Forelimb muscle (tissue), 1 donor: ENCODE measurements around the gene GABARAPL1. TPM values are rescaled to one million over a fixed set of nuclear protein-coding genes. Genes with fewer than 3 reads are reported as not detected.

Source experiments
- DNase-seq: peaks from one replicate; pipeline ENCODE4 v3.0.0-alpha.2; 2013; ENCODE audit warnings: low read depth
- polyA plus RNA-seq: library from polyadenylated mRNA; unstranded; fragments of 120-200 nt; gene quantifications from one replicate; pipeline ENCODE4 v1.2.1, GENCODE V29; 2013; ENCODE audit not compliant: insufficient read length

Gene GABARAPL1
- polyA plus RNA-seq, 1 donor, result 22.2 TPM

GRCh38 chr12:10234562-10234961 is 21.9 kb downstream of the GABARAPL1 start:
- DNase-seq, result no peak

- DNase-seq, result no peak
Observed at GRCh38 chr12:10235761-10236631, 23.3 kb downstream of the GABARAPL1 start.

- DNase-seq, result no peak
Observed at GRCh38 chr12:10236720-10237119, 24.0 kb downstream of the GABARAPL1 start.

- DNase-seq, result no peak
Observed at GRCh38 chr12:10238526-10238925, 25.8 kb downstream of the GABARAPL1 start.

DNA sequence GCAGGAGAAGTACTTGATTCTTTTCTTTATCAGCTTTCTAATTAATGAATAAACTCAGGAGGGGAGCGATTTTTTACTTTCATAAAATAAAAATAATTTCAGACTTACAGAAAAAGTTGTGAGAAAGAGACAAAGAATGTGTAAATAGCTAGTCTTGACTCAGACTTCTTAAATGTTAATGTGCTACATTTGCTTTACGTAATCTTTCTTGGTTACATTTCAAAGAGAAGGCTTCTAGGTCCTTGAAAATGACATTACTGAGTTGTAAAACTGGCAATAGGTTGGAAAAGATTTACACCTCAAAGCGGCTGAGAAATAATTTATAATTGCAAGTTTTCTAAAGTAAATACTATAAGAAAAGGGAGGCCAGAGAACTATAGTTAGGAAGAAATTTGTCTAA is 28.6 kb downstream of the GABARAPL1 start:
- no peak for DNase-seq

GRCh38 chr12:10241727-10242126 is 29.1 kb downstream of the GABARAPL1 start:
- no peak for DNase-seq

GRCh38 chr12:10242539-10242938 is 29.9 kb downstream of the GABARAPL1 start:
- DNase-seq, result no peak

- no peak for DNase-seq
Observed at GRCh38 chr12:10243818-10244520, 31.3 kb downstream of the GABARAPL1 start.

GRCh38 chr12:10247436-10248058 is 34.9 kb downstream of the GABARAPL1 start:
- no peak for DNase-seq

DNA sequence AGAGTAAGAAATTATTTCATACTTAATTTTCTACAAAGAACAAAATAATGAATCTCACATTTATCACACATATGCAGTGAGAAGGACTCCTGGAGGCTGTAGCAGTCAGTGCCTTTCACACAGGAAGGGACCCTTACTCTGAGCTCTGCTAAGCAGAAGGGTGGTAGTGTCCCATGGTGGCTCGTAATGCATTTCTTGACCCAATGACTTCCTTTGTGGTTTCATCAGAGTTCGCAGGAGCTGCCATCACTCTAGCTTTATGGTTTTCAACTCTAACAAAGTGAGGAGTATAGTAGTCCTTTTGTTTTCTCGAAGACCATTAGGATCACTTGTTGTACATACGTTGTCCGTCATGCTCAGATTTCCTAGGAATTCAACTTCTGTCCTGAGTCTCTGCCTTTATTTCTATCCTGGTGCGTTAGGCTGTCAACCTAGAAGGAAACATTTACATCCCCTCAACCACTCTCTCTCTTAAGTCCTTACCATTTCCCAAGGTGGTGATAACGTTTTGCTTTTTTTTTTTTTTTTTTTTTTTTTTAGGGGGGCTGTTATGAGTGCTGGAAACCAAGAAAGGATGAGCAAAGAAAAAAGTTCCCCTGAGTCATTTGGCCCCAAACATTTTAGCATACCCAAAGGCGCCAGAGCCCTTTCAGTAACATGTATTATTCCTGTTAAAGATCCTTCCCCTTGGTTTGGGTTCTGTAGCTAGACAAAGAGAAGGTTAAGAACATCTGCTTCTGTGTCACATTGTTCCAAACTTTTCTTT is 37.2 kb downstream of the GABARAPL1 start:
- no peak for DNase-seq

- DNase-seq, result no peak
Observed at GRCh38 chr12:10251669-10252068, 39.0 kb downstream of the GABARAPL1 start.

GRCh38 chr12:10252201-10252600 is 39.5 kb downstream of the GABARAPL1 start:
- DNase-seq, result no peak

DNA sequence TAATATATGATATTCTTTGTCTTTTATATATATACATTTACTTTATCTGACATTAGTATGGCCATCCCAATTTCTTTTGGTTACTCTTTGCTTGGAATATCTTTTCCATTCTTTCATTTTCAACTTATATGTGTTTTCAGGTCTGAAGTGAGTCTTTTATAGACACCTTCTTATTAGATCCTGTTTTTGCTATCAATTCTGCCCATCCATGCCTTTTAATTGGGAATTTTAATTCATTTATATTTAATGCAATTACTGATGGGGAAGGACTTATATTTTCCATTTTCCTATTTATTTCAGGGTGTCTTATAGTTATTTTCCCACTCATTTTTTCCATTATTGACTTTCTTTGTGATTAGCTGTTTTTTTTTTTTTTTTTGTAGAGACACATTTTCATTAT is 43.4 kb downstream of the GABARAPL1 start:
- no peak for DNase-seq

DNA sequence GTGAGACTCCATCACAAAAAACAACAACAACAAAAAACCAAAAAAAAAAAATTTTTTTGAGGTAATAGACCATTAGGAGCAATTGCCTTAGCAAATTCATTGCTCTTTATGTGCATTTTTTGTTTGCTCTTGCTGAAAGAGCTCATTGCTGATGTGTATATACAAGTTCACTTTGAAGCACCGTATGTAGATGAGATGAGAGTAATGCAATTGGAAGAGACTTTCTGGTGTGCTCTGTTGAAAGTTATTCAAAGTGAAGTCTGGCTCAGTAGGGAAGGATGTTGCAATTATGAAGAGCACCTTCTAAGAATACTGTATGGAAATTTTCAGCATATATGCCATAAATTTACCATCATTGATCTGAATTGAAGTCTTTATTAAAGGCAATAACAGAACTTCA is 48.2 kb downstream of the GABARAPL1 start:
- DNase-seq, result no peak

- DNase-seq, result no peak
Observed at GRCh38 chr12:10268037-10268436, 55.4 kb downstream of the GABARAPL1 start.

DNA sequence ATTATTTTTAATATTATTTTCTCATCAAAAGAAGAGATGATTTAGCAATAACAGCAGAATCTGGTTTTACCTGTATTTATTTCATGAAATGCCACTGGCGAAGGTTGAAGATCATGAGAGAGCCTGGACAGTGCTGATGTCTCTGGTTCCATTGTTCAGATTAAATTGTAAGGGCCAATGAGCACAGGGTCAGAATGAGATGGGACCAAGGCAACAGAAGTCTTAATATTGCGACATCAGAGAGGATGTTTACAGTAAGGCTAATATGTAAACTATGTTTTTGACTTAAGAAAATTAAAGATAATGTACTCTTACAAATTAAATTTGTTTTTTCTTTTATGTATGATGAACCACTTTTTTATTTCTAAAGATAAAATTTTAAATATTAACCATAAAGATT is 59.8 kb downstream of the GABARAPL1 start:
- no peak for DNase-seq

Other genes with a start within 250 kb of the GABARAPL1 start
- gene CLEC12A, start 241.5 kb upstream of the GABARAPL1 start, polyA plus RNA-seq, result 0.22 TPM
- gene CLEC1B, start 213.8 kb upstream of the GABARAPL1 start, polyA plus RNA-seq, result 0.19 TPM
- 0.18 TPM for gene CLEC12B, start 202.2 kb upstream of the GABARAPL1 start, polyA plus RNA-seq
- gene CLEC9A, start 182.2 kb upstream of the GABARAPL1 start, polyA plus RNA-seq, result 0.37 TPM
- gene CLEC1A, start 113.9 kb upstream of the GABARAPL1 start, polyA plus RNA-seq, result 2.9 TPM
- 1.5 TPM for gene CLEC7A, start 82.7 kb upstream of the GABARAPL1 start, polyA plus RNA-seq
- gene OLR1, start 40.7 kb upstream of the GABARAPL1 start, polyA plus RNA-seq, result 0.76 TPM
- gene TMEM52B, start 33.8 kb upstream of the GABARAPL1 start, polyA plus RNA-seq, result 0.09 TPM
- gene KLRD1, start 95.0 kb downstream of the GABARAPL1 start, polyA plus RNA-seq, result 1.3 TPM
- gene KLRK1, start 177.2 kb downstream of the GABARAPL1 start, polyA plus RNA-seq, result 0.58 TPM
- not detected for gene KLRC4, start 196.9 kb downstream of the GABARAPL1 start, polyA plus RNA-seq
- not detected for gene KLRC3, start 207.7 kb downstream of the GABARAPL1 start, polyA plus RNA-seq
- not detected for gene KLRC2, start 223.1 kb downstream of the GABARAPL1 start, polyA plus RNA-seq
- gene KLRC1, start 240.5 kb downstream of the GABARAPL1 start, polyA plus RNA-seq, result 0.37 TPM